GM12892 (cell line): ENCODE measurements around the gene LINC01488.

Source experiments
- POLR2A ChIP-seq: IDR thresholded peaks from 2 replicates; pipeline ENCODE4 v1.6.1; 2011; ENCODE audit warnings: low read depth, low read length, control low read depth
- POLR2AphosphoS5 ChIP-seq: IDR thresholded peaks from 2 replicates; pipeline ENCODE4 v1.6.1; 2011; ENCODE audit warnings: low read depth, low read length, control low read depth
- TAF1 ChIP-seq: IDR thresholded peaks from 2 replicates; pipeline ENCODE4 v1.6.1; 2011; ENCODE audit warnings: low read depth, mild to moderate bottlenecking, control low read depth, low read length, borderline replicate concordance

- TF ChIP-seq POLR2A (no peak), POLR2AphosphoS5 (no peak), TAF1 (no peak)
Measured at GRCh38 chr11:69526453-69526810, 45.0 kb downstream of the LINC01488 start.
